ENCODE data around the gene STEAP3.

DNA sequence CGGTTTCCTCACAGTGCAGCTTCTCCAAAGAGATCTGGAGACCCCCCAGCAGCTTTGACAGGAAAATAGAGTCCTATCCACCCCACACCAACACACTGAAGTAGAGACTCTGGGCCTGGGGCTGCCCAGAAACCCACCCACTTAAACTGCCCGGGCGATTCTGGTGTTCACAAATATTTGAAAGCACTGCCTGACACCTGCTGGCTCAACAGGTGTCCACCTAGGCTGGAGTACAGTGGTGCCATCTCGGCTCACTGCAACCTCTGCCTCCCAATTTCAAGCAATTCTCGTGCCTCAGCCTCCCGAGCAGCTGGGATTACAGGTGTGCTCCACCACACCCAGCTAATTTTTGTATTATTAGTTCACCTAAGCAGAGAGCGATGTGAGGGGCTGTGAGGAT, 5.3 kb downstream of the STEAP3 start:
- TF ChIP-seq EZH2 (optimal IDR thresholded peaks at IDR 0.05; ENCODE audit: low read depth, low read length) (no peak), CTCF (IDR thresholded peaks at IDR 0.05; ENCODE audit: low read length) (no peak), EZH2phosphoT487 (IDR thresholded peaks at IDR 0.05; ENCODE audit: low read length) (no peak)
